Right ventricle myocardium superior (tissue), 1 donor: ENCODE data around the gene ZNF664. TPM values are rescaled to one million over a fixed set of nuclear protein-coding genes. Genes with fewer than 3 reads are reported as not detected.

ENCODE experiments used
- ATAC-seq: fragments of 200-7000 bp; cut with Tn5 transposase; one replicate; pipeline ENCODE4 v1.9.1; 2020; ENCODE audit warnings: mild to moderate bottlenecking; ENCODE audit not compliant: poor library complexity
- DNase-seq: peaks from one replicate; pipeline ENCODE4 v3.0.0-alpha.2; 2020
- intact Hi-C: fragments of 100-400 bp; cut with DNase I; formaldehyde crosslinking; loops from one replicate; pipeline ENCODE4 v1.11.2; 2022
- total RNA-seq: library from RNA; stranded (reverse); fragmentation: NEBNext Ultra II Directional; extraction: Animal tissue kit (Norgen Biotek cat#: 25700); gene quantifications from one replicate; pipeline ENCODE4 v1.2.1, GENCODE V29; 2021
- donor health status: DM: no; HTN: yes; CAD: no; lungs with severe emphysema.

The ZNF664 gene
- total RNA-seq, 1 donor from 2014 or later = 71.3 TPM

GRCh38 chr12:123976227-123976826 is 3.3 kb downstream of the ZNF664 start:
- intact Hi-C loops = no loop called here
- DNase-seq (no peak), ATAC-seq (no peak)

- no peak for DNase-seq
- intact Hi-C loops = no loop called here
- ATAC-seq = no peak
These were observed 6.6 kb downstream of the ZNF664 start for GRCh38 chr12:123979566-123979965.

GRCh38 chr12:123982269-123982668 is 9.3 kb downstream of the ZNF664 start:
- DNase-seq = no peak
- ATAC-seq = no peak
- intact Hi-C loops = loop anchor here (5.0 kb wide), 1 partner anchor 75 kb away; no protein-coding TSS in a partner anchor

GRCh38 chr12:123983822-123984485 is 10.9 kb downstream of the ZNF664 start:
- intact Hi-C loops = loop anchor here (5.0 kb wide), 1 partner anchor 77 kb away; no protein-coding TSS in a partner anchor
- ATAC-seq = peak; percentile 83
- DNase-seq = no peak

- intact Hi-C loops = loop anchor here (5.0 kb wide), 1 partner anchor 78 kb away; no protein-coding TSS in a partner anchor
These were observed 11.9 kb downstream of the ZNF664 start for GRCh38 chr12:123984903-123985302.

GRCh38 chr12:123986374-123986965 is 13.5 kb downstream of the ZNF664 start:
- ATAC-seq (peak; percentile 62), DNase-seq (no peak)
- intact Hi-C loops = no loop called here

More at GRCh38 chr12:123984903-123985302, 11.9 kb downstream of the ZNF664 start:
- no peak for DNase-seq
- ATAC-seq = no peak

- no peak for DNase-seq
- intact Hi-C loops = no loop called here
- ATAC-seq = no peak
These were observed 14.0 kb downstream of the ZNF664 start for GRCh38 chr12:123987022-123987421.

- intact Hi-C loops = no loop called here
- DNase-seq = no peak
- no peak for ATAC-seq
These were observed 16.2 kb downstream of the ZNF664 start for GRCh38 chr12:123989168-123989567.

GRCh38 chr12:123989753-123990152 is 16.7 kb downstream of the ZNF664 start:
- intact Hi-C loops = no loop called here
- ATAC-seq (peak; percentile 35), DNase-seq (no peak)

GRCh38 chr12:123990511-123990910 is 17.5 kb downstream of the ZNF664 start:
- peak; percentile 44 for ATAC-seq
- DNase-seq = no peak
- intact Hi-C loops = no loop called here

- no peak for DNase-seq
- ATAC-seq = no peak
- intact Hi-C loops = no loop called here
These were observed 18.4 kb downstream of the ZNF664 start for GRCh38 chr12:123991372-123991951.

GRCh38 chr12:123992118-123992825 is 19.3 kb downstream of the ZNF664 start:
- ATAC-seq = no peak
- no peak for DNase-seq
- intact Hi-C loops = no loop called here

GRCh38 chr12:123995023-123995748 is 22.2 kb downstream of the ZNF664 start:
- intact Hi-C loops = no loop called here
- ATAC-seq (no peak), DNase-seq (no peak)

GRCh38 chr12:123996581-123996980 is 23.6 kb downstream of the ZNF664 start:
- ATAC-seq (no peak), DNase-seq (no peak)
- intact Hi-C loops = no loop called here

GRCh38 chr12:123997033-123997822 is 24.2 kb downstream of the ZNF664 start:
- DNase-seq (no peak), ATAC-seq (no peak)
- intact Hi-C loops = no loop called here

GRCh38 chr12:123997908-123998307 is 24.9 kb downstream of the ZNF664 start:
- intact Hi-C loops = no loop called here
- no peak for DNase-seq
- no peak for ATAC-seq

GRCh38 chr12:123998344-123998990 is 25.5 kb downstream of the ZNF664 start:
- no peak for DNase-seq
- ATAC-seq = peak; percentile 11
- intact Hi-C loops = no loop called here
